HEK293T (cell line): Measurements from ENCODE around the gene SERPINA3.

Experiments
- ARNT ChIP-seq: fragments of 450-650 bp; IDR thresholded peaks from 2 replicates; pipeline ENCODE4 v1.6.1; 2017; ENCODE audit warnings: mild to moderate bottlenecking
- BHLHE40 ChIP-seq: fragments of 450-650 bp; IDR thresholded peaks from 2 replicates; pipeline ENCODE4 v1.6.1; 2016; ENCODE audit warnings: mild to moderate bottlenecking, moderate library complexity, borderline replicate concordance
- CTBP1 ChIP-seq: fragments of 450-650 bp; IDR thresholded peaks from 2 replicates; pipeline ENCODE4 v1.6.1; 2016; ENCODE audit warnings: borderline replicate concordance
- SUZ12 ChIP-seq: fragments of 450-650 bp; IDR thresholded peaks from 2 replicates; pipeline ENCODE4 v1.6.1; 2016; ENCODE audit warnings: mild to moderate bottlenecking
- TARDBP ChIP-seq: fragments of 450-650 bp; IDR thresholded peaks from 2 replicates; pipeline ENCODE4 v1.6.1; 2016
- TF ChIP-seq, protein P1 (sequence below): fragments of 450-650 bp; IDR thresholded peaks from 2 replicates; pipeline ENCODE4 v1.6.1; 2016

DNA sequence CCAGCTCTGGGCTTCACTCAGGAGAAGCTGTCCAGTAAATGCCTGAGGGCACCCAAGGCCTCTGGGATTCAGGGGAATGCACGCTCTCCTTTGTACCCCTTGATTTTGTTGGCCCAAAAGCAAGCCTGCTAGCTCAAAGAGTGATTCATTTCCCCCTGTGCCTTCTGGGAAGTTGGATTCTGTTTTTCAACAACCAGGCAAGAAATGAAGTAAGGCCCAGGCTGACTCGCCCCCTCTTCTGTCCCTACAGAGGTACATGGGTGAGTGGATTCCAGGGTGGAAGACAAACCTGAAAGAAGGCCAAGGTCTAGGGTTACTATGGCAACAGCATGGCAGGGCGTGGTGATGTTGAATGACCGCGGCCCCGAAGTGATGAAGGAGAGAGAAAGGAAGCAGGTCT, 40.2 kb upstream of the SERPINA3 start:
- TF ChIP-seq, protein P1, sequence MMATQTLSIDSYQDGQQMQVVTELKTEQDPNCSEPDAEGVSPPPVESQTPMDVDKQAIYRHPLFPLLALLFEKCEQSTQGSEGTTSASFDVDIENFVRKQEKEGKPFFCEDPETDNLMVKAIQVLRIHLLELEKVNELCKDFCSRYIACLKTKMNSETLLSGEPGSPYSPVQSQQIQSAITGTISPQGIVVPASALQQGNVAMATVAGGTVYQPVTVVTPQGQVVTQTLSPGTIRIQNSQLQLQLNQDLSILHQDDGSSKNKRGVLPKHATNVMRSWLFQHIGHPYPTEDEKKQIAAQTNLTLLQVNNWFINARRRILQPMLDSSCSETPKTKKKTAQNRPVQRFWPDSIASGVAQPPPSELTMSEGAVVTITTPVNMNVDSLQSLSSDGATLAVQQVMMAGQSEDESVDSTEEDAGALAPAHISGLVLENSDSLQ, result no peak
- TF ChIP-seq TARDBP (no peak), ARNT (no peak), BHLHE40 (no peak), SUZ12 (no peak), CTBP1 (no peak)
